ENCODE results near the gene GOLT1A. TPM values are rescaled to one million over a fixed set of nuclear protein-coding genes. Genes with fewer than 3 reads are reported as not detected.

GOLT1A gene
- polyA plus RNA-seq, 2 of the 4 experiments (the other 2 are of a cell fraction) = 1.8 to 6.4 TPM

DNA sequence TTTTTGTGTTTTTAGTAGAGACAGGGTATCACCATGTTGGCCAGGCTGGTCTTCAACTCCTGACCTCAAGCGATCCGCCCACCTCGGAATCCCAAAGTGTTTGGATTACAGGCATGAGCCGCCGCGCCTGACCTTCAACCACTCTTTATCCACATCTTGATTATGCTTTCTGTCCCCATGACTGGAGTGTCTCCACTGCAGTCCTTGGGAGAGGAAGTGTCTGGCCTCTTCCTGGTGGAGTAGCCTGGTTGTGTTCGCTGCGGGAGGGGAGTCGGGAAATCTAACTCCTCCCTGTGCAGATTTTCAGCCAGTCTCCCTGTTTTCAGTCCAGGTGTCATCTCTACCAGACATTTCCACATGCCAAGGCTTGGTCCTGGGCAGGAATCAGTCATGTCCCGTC is 27.2 kb downstream of the GOLT1A start:
- no peak overlapping the region for H3K4me2 ChIP-seq
- no peaks in the 10 kb centered on the region for H3K4me1 ChIP-seq
- no peak overlapping the region for H3K4me3 ChIP-seq
- no peak for TF ChIP-seq ZFP36 (IDR thresholded peaks at IDR 0.05; ENCODE audit: borderline replicate concordance, partially characterized antibody)
- no peak for TF ChIP-seq SREBF2 (IDR thresholded peaks at IDR 0.05)
- no peak for TF ChIP-seq CHD4 (IDR thresholded peaks at IDR 0.05; ENCODE audit: borderline replicate concordance)
- TF ChIP-seq, protein P1, sequence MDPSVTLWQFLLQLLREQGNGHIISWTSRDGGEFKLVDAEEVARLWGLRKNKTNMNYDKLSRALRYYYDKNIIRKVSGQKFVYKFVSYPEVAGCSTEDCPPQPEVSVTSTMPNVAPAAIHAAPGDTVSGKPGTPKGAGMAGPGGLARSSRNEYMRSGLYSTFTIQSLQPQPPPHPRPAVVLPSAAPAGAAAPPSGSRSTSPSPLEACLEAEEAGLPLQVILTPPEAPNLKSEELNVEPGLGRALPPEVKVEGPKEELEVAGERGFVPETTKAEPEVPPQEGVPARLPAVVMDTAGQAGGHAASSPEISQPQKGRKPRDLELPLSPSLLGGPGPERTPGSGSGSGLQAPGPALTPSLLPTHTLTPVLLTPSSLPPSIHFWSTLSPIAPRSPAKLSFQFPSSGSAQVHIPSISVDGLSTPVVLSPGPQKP (IDR thresholded peaks at IDR 0.05; ENCODE audit: low read depth, low read length) = no peak
- TF ChIP-seq, protein P2, sequence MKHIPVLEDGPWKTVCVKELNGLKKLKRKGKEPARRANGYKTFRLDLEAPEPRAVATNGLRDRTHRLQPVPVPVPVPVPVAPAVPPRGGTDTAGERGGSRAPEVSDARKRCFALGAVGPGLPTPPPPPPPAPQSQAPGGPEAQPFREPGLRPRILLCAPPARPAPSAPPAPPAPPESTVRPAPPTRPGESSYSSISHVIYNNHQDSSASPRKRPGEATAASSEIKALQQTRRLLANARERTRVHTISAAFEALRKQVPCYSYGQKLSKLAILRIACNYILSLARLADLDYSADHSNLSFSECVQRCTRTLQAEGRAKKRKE (CRISPR knock-in tag; IDR thresholded peaks at IDR 0.05; ENCODE audit: low read depth) = no peak
- no peak for TF ChIP-seq TFCP2L1 (CRISPR knock-in tag; IDR thresholded peaks at IDR 0.05)
- TF ChIP-seq, protein P3, sequence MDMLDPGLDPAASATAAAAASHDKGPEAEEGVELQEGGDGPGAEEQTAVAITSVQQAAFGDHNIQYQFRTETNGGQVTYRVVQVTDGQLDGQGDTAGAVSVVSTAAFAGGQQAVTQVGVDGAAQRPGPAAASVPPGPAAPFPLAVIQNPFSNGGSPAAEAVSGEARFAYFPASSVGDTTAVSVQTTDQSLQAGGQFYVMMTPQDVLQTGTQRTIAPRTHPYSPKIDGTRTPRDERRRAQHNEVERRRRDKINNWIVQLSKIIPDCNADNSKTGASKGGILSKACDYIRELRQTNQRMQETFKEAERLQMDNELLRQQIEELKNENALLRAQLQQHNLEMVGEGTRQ (IDR thresholded peaks at IDR 0.05) = no peak
- no peak for TF ChIP-seq ESRRA (IDR thresholded peaks at IDR 0.05; ENCODE audit: borderline replicate concordance, low read length)
- no peak for TF ChIP-seq POLR2AphosphoS2 (conservative IDR thresholded peaks at IDR 0.05; ENCODE audit: low read length)
- TF ChIP-seq CBX8 (IDR thresholded peaks at IDR 0.05) = no peak
- TF ChIP-seq NPAS2 (CRISPR knock-in tag; IDR thresholded peaks at IDR 0.05; ENCODE audit: borderline replicate concordance) = no peak
- DNase-seq (ENCODE audit: low read depth in 1 of 2, low spot score in 1 of 2) = no peak
- H3K9me3 ChIP-seq = no peaks in the 10 kb centered on the region
- WGBS (ENCODE audit: missing lambda C conversion rate) = 72% methylated on average over 10 of the region's 10 CpGs
- no peak for FAIRE-seq
- ATAC-seq = no peak
- no peak overlapping the region for H3K27ac ChIP-seq
- ChIA-PET POLR2A (no interaction called here), CTCF (interaction anchor here (1.1 to 7.1 kb wide), 6 partner anchors 10 to 177 kb away, joined by 3 to 56 read pairs (median 8); partner anchors contain the start of gene GOLT1A)

DNA sequence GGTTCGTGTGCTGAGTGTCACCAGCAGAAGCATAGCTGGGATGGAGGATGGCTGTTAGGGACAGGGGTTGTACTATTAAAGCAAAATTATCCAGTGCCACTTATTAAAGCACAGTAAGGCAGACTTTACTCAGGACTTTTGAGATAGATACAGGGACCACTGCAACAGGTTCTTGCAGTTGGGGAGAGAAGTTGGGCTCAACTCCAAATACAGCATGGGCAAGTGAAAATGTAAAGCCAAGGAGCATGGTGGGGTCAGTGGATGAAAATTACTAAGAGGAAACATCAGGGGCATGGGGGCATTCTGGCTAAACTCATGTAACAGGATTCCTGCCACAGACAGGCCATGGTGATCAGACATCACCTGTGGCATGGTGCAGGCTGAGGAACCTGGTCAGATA is 32.7 kb downstream of the GOLT1A start:
- Histone ChIP-seq H3K27ac (no peak overlapping the region), H3K4me2 (no peak overlapping the region), H3K9me3 (no peaks in the 10 kb centered on the region), H3K4me3 (no peak overlapping the region), H3K4me1 (no peaks in the 10 kb centered on the region)
- WGBS (ENCODE audit: missing lambda C conversion rate) = 0% methylated on average over 1 of the region's 1 CpG
- CTCF ChIA-PET = interaction anchor here (1.1 to 3.9 kb wide), 4 partner anchors 10 to 181 kb away, joined by 3 to 29 read pairs (median 6); no protein-coding TSS in a partner anchor
- POLR2A ChIA-PET = no interaction called here
- FAIRE-seq (no peak), ATAC-seq (no peak), DNase-seq (ENCODE audit: low read depth in 1 of 2, low spot score in 1 of 2) (no peak)
- TF ChIP-seq, protein P4, sequence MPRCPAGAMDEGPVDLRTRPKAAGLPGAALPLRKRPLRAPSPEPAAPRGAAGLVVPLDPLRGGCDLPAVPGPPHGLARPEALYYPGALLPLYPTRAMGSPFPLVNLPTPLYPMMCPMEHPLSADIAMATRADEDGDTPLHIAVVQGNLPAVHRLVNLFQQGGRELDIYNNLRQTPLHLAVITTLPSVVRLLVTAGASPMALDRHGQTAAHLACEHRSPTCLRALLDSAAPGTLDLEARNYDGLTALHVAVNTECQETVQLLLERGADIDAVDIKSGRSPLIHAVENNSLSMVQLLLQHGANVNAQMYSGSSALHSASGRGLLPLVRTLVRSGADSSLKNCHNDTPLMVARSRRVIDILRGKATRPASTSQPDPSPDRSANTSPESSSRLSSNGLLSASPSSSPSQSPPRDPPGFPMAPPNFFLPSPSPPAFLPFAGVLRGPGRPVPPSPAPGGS (IDR thresholded peaks at IDR 0.05) = no peak
- TF ChIP-seq, protein P5, sequence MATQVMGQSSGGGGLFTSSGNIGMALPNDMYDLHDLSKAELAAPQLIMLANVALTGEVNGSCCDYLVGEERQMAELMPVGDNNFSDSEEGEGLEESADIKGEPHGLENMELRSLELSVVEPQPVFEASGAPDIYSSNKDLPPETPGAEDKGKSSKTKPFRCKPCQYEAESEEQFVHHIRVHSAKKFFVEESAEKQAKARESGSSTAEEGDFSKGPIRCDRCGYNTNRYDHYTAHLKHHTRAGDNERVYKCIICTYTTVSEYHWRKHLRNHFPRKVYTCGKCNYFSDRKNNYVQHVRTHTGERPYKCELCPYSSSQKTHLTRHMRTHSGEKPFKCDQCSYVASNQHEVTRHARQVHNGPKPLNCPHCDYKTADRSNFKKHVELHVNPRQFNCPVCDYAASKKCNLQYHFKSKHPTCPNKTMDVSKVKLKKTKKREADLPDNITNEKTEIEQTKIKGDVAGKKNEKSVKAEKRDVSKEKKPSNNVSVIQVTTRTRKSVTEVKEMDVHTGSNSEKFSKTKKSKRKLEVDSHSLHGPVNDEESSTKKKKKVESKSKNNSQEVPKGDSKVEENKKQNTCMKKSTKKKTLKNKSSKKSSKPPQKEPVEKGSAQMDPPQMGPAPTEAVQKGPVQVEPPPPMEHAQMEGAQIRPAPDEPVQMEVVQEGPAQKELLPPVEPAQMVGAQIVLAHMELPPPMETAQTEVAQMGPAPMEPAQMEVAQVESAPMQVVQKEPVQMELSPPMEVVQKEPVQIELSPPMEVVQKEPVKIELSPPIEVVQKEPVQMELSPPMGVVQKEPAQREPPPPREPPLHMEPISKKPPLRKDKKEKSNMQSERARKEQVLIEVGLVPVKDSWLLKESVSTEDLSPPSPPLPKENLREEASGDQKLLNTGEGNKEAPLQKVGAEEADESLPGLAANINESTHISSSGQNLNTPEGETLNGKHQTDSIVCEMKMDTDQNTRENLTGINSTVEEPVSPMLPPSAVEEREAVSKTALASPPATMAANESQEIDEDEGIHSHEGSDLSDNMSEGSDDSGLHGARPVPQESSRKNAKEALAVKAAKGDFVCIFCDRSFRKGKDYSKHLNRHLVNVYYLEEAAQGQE (IDR thresholded peaks at IDR 0.05) = no peak
- TF ChIP-seq CEBPB (IDR thresholded peaks at IDR 0.05) (no peak), HDAC2 (IDR thresholded peaks at IDR 0.05) (no peak), SREBF2 (IDR thresholded peaks at IDR 0.05) (no peak), ZNF302 (CRISPR knock-in tag; IDR thresholded peaks at IDR 0.05) (no peak), KDM1A (IDR thresholded peaks at IDR 0.05; ENCODE audit: low read depth) (no peak), FOSB (CRISPR knock-in tag; IDR thresholded peaks at IDR 0.05) (no peak), HOXB5 (CRISPR knock-in tag; IDR thresholded peaks at IDR 0.05) (no peak), EHMT2 (IDR thresholded peaks at IDR 0.05; ENCODE audit: low read depth) (no peak), RCOR1 (IDR thresholded peaks at IDR 0.05; ENCODE audit: low read depth, low read length) (no peak), FOSL2 (IDR thresholded peaks at IDR 0.05) (no peak), FOSL2 (CRISPR knock-in tag; IDR thresholded peaks at IDR 0.05) (no peak)
- TF ChIP-seq, protein P1 (IDR thresholded peaks at IDR 0.05; ENCODE audit: low read depth, low read length) = no peak

Data from A549 (cell line).